H1 (cell line): ENCODE measurements around the gene ELMO3. TPM values are rescaled to one million over a fixed set of nuclear protein-coding genes. Genes with fewer than 3 reads are reported as not detected.

Source experiments
- CBX8 ChIP-seq: fragments of 300-800, 300-1000 bp; sonication (generic); IDR thresholded peaks from 2 replicates; pipeline ENCODE4 v1.7.1; 2016; ENCODE audit warnings: low read depth, low read length, borderline replicate concordance
- NANOG ChIP-seq: IDR thresholded peaks from 2 replicates; pipeline ENCODE4 v1.6.1; 2011; ENCODE audit warnings: low read length, low read depth, mild to moderate bottlenecking, inconsistent platforms; ENCODE audit not compliant: insufficient read depth, poor library complexity, severe bottlenecking
- POU5F1 ChIP-seq: IDR thresholded peaks from 2 replicates; pipeline ENCODE4 v1.6.1; 2011; ENCODE audit warnings: low read depth, mild to moderate bottlenecking, low read length, moderate library complexity
- RFX5 ChIP-seq: IDR thresholded peaks from 2 replicates; pipeline ENCODE4 v1.6.1; 2011; ENCODE audit warnings: low read depth, low read length, improper control_type of control experiment, borderline replicate concordance
- polyA plus RNA-seq, 7 experiments: library from polyadenylated mRNA; depleted of rRNA in 3 of 7; stranded (reverse) in 5 of 7; unstranded in 2 of 7; fragments of >200 nt in 5 of 7; fragments of 200-250 nt in 2 of 7; gene quantifications; 1 replicate in 5 of 7; 2 replicates in 1 of 7; 4 replicates in 1 of 7; pipeline versions ENCODE4 v1.2.1 to v1.2.3, GENCODE V29; 2011 to 2013; ENCODE audit warnings: missing spikeins in 2 of 7, mixed read lengths in 2 of 7
- total RNA-seq: library from RNA; stranded (reverse); fragmentation: NEBNext Ultra II Directional; extraction: Animal tissue kit (Norgen Biotek cat#: 25700); gene quantifications from 2 replicates; pipeline ENCODE4 v1.2.1, GENCODE V29; 2021

The ELMO3 gene
- total and polyA plus RNA-seq, 2 of the 8 experiments (the other 6 are each of a cell fraction or from before 2014, with no cell fraction given): 9.6 to 10.9 TPM

DNA sequence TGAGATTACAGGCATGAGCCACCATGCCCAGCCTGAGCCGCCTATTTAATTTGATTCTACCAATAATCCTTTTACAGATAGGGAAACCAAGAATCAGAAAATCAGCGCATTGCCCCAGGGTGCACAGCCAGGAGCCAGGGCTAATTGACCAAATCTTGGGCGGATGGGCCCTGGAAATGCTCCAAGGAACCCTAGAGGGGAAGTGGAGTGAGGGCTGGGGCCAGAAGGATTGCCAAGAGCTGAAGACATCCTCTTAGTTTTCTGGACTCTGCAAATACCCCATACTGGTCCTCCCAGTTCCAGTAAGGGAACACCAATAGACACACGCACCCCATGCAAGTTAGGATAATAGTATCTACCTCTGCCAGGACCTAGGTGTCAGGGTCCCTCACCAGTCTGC lies 44.5 kb downstream of the ELMO3 start (continued):
- TF ChIP-seq POU5F1: no peak
- TF ChIP-seq CBX8: no peak
- no peak for TF ChIP-seq NANOG
- TF ChIP-seq RFX5: no peak
